GM19351 (cell line): ENCODE measurements around the gene COBL.

Source experiments
- ATAC-seq: cut with Tn5 transposase; IDR thresholded peaks from one replicate; pipeline ENCODE4 v1.9.1; 2021; ENCODE audit warnings: mild to moderate bottlenecking, moderate library complexity; ENCODE audit not compliant: unreplicated experiment

COBL gene

DNA sequence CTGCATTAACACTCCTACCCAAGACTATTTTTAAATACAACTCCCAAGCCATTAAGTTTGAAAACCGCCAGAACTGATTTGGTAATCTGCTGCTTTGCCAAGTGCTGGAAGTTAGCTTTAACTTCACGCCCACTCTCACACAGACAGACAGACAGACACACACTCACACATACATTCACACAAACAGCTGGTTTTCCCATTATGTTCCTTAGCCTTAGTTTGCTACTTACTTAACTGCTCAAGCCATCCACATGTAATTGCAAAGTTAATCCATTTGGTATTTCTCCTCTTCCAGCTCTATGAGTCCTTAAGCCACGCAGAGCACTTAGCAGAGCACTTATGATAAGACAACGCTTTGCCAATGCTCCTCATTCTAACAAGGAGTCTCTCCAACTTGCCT lies 8.3 kb downstream of the COBL start:
- ATAC-seq: no peak

DNA sequence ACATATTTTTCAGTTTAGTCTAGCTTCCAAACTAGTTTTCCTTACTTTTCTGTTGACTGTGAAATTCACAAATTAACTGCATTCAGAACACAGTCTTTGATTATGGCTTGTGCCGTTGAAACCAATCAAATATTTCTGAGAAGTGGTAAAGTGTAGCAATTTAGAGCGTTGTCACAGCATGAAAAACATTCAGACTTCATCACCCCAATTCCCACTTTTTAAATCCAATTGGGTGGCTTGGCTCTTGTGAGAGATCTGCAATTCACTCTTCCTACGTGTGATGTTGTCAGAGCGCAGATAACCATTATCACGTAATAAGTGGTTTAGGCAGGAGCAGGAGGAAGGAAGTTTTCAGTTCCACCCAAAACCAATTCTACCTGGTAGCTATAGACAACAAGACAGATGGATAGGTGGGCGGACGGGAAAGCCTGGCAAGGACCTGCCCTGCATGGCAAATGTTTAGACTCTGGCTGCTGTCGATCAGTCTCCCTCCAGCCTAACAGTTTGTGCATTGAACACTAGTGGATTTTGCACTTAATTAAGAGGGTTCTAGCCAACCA lies 8.9 kb downstream of the COBL start:
- ATAC-seq: no peak

- no peak for ATAC-seq
Observed at GRCh38 chr7:51306761-51307160, 9.8 kb downstream of the COBL start.

DNA sequence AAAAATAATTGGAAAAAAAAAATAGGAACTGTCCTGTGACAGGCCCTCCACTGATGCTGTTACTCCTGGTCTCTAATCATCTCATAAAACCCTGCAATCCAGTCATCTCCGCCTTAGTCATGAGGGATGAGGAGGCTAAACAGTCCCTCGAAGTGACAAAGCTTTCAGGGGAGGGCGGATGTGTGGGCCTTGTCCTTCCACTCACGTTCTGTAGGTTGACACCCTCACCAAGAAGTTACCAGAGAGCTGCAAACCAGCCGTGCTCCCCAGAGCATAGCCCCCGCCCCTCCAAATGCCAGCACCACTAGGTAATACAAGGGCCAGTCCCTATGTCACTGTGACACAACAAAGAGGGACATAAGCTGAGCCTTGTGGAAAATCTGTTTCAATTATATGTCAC lies 11.9 kb downstream of the COBL start:
- no peak for ATAC-seq

DNA sequence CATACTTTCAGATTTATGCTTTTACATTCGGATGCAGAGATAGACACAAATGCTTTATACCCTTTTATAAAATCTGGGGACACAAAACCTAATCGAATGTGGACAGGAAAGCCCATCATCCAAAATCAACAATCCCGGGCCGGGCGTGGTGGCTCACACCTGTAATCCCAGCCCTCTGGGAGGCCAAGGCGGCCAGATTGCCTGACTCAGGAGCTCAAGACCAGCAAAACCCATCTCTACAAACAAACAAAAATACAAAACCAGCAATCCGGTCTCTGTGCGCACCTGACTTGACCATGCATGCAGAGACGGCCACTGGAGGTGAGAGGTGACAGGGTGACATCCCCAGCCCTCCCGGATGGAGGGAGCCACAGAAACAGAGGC lies 13.5 kb downstream of the COBL start:
- ATAC-seq: no peak

GRCh38 chr7:51301806-51302205 lies 14.8 kb downstream of the COBL start:
- ATAC-seq: no peak

DNA sequence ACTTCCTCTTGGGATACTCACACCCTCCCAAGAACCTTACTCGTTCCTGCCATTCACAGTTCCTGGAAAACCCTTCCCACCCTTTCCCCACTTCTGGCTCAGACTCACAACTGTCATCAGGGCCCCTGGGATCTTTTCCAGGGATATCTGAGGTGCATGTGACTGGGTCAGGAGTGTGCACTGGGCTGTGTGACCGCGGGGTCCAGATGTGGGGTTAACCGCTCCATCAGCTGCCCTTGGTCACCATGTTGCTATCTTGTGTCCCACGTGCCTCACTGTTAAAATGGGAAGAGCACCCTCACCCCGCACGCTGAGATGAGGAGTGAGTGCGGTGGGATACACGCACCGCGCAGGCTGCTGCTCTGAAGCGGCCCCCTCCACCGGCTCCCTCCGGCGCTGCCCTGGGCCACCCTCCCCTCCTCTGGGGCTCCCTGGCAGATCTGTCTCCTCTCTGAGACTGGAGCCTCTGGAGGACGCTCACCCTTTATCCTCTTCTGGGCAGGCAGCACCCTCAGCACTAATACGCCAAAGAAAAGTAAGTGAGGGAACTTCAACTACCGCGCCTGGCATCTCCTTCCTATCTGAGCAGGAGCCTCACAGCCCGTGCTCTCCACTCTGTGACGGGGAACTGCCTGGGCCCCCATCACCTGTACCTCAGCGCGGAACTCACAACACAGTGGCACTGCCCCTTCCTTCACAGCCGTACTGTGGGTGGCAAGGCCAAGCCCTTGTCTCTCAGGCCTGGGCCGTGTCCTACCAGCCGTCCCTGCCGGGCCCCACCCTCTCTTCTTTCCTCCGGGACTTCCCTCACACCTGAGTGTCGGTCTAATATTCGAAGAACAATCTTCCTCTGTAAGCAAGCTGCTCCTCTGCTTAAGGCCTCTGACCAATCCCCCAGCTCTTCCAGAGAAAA lies 15.6 kb downstream of the COBL start:
- no peak for ATAC-seq

- ATAC-seq: no peak
Observed at GRCh38 chr7:51299391-51300133, 17.0 kb downstream of the COBL start.

DNA sequence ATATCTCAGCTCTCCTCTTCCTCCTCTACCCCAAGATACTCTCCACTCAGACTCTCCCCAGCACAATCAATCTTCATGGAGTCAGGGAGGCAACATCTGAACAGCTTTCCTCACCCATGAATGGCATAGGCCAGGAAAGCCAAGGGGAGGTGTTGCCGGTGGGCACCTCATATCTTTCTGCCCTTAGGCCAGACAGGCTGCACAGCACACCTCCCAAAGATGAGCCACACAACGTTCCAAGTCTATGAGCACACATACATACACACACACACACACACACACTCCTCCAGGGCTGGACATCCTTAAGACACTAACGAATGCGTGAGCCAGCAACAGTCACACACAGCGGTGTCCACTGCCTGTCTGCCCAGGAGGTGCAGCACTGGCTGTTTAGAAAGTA lies 17.7 kb downstream of the COBL start:
- ATAC-seq: no peak

DNA sequence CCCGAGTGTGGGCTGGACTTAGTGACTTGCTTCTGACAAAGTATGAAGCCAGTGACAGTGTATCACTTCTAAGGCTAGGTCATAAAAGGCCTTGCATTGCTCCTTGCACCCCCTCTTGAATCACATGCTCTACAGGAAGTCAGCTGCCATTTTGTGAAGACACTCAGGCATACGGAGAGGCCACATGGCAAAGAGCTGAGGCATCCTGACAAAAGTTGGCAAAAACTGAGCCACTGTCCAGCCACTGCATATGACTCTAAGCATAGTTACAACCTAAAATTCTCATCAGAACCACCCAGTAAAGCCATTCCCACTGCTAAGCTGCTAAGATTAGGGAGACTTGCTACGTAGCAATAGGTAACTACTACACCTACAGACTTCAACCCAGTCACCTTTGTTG lies 18.6 kb downstream of the COBL start:
- ATAC-seq: no peak

- ATAC-seq: no peak
Observed at GRCh38 chr7:51295440-51296245, 21.0 kb downstream of the COBL start.

GRCh38 chr7:51292596-51292995 lies 24.0 kb downstream of the COBL start:
- no peak for ATAC-seq

DNA sequence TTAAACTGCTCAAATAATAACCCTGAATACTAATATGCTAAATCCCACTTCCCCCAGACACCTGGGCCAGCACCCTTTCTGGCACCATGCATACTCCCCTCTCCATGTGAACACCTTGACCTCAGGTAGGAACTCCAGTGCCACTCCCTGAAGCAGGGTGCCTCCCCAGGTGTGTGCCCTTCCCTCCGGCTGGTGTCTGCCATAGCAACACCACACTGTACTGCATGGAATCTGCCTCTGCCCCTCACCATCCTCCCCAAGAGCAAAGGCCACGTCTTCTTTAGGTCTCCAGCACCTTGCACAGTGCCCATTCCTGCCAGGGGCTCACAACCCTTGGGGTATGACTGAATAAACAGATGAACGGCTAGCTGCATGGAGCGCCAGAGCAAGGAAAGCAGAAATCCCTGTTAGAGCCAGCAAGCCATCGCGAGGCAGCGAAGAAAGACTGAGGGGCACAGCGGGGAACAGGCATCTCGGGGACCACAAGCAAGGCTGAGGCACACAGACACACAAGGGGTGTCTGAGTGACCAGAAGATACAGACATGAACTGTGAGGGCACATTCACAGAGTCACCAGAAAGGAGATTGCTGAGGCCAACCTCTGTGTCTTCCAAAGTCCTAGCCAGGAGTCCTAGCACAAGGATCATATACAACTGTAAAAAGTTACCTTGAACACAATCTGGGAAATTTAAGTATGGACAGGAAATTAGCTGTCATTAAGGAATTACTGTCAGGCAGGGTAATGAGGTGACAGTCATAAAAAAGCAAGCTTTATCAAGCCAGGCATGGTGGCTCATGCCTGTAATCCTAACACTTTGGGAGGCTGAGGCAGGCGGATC lies 25.7 kb downstream of the COBL start:
- ATAC-seq: no peak

DNA sequence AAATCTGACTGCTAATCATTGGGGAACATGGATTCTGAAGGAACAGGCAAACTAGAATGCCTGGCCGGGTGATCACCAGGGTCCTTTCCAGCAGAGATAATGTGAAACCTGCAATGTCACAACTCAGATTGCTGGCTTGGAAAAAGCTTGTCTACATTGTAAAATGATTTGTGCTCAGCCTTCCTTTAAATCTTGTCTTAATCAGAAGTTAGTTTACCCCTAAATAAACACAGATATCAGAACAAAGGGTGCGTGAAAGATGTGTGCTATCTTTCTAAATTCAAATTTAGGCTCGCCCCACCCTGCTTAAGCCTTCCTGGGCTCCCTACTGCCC lies 26.3 kb downstream of the COBL start:
- ATAC-seq: no peak

- ATAC-seq: no peak
Observed at GRCh38 chr7:51289623-51290303, 26.8 kb downstream of the COBL start.

DNA sequence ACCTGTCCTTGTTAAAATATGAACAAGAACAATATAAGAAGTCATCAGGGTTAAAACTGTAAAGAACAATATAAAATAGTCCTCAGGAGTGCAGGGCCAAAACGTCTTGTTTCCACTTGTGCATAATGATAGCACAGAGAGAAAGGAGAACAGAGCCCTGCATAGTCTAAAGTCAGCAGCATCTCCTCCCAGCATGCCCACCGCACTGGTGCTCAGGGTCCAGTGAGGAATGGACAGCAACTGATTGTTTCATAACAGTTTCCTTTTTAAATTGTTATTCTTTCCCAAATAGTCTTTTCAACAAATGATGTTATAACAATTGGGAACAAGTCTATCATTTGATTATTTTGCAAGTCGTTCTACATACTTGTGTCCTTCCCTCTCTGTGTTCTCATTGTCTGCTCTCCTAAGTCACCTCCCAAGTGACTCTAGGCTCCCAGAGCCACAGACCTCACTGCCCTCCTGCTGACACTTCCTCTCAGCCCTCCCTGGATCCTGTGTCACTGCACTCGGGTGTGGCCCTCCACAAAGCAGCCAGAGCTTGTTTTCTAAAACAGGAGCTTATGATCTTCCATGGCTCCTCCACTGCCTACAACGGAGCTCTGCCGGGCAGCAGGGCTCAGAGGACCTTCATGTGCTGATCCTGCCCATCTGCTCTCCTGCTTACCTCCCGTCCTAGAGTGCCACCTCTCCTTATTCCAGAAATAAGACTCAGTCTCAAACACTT lies 27.6 kb downstream of the COBL start:
- no peak for ATAC-seq

DNA sequence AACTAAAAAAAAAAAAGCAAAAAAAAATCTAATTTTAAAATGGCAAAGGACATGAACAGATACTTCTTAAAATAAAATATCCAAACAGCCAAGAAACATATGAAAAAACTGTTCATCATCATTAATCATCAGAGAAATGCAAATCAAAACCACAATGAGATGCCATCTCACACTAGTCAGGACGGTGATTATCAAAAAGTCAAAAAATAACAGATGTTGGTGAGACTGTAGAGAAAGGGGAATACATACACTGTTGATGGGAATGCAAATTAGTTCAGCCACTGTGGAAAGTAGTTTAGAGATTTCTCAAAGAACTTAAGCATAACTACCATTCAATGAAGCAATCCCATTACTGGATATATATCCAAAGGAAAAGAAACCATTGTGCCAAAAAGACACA lies 30.2 kb downstream of the COBL start:
- ATAC-seq: no peak

- no peak for ATAC-seq
Observed at GRCh38 chr7:51280156-51280555, 36.5 kb downstream of the COBL start.

GRCh38 chr7:51279391-51280023 lies 37.1 kb downstream of the COBL start:
- no peak for ATAC-seq
